Stomach (tissue), 9 donors: ENCODE results near the gene RALGDS. TPM values are rescaled to one million over a fixed set of nuclear protein-coding genes. Genes with fewer than 3 reads are reported as not detected.
A peak's percentile ranks its signal among the peaks of the same experiment; 100 is the strongest.
"Not testable (repeated sequence)": the region's sequence is repeated elsewhere in the genome, so short reads cannot be mapped to it uniquely, and the experiment has no call there.

ENCODE experiments used
- DNase-seq, 2 donors: peaks; one replicate each; pipeline versions ENCODE4 v3.0.0 to v3.0.0-alpha.2; 2013 to 2019
- H3K27ac ChIP-seq, 5 donors: fragments of 200-600 bp in 4 of 5; sonication (generic) in 4 of 5; one replicate each; pipeline ENCODE4 v1.5.1; 2013 to 2019; ENCODE audit warnings: mild to moderate bottlenecking in 1 of 5, moderate library complexity in 1 of 5
- H3K27me3 ChIP-seq, 3 donors: fragments of 200-600 bp; sonication (generic); one replicate each; pipeline ENCODE4 v1.5.1; 2017 to 2019; ENCODE audit warnings: mixed run types in 1 of 3
- H3K36me3 ChIP-seq, 4 donors: fragments of 200-600 bp; sonication (generic); 1 replicate in 3 of 4; 2 replicates in 1 of 4; pipeline ENCODE4 v1.5.1; 2016 to 2019
- H3K4me1 ChIP-seq, 4 donors: fragments of 200-600 bp; sonication (generic); one replicate each; pipeline ENCODE4 v1.5.1; 2016 to 2019
- H3K4me3 ChIP-seq, 4 donors: fragments of 200-600 bp; sonication (generic) in 3 of 4; one replicate each; pipeline ENCODE4 v1.5.1; 2016 to 2019; ENCODE audit warnings: mild to moderate bottlenecking in 1 of 4
- H3K9me3 ChIP-seq, 4 donors: fragments of 200-600 bp; sonication (generic); one replicate each; pipeline ENCODE4 v1.5.1; 2016 to 2019
- EP300 ChIP-seq: sonication (generic); formaldehyde crosslinking; IDR thresholded peaks from one replicate; pipeline ENCODE4 v1.6.1; 2017; ENCODE audit warnings: antibody characterized with exemption
- POLR2A ChIP-seq, 4 donors: fragments of 450-650 bp; IDR thresholded peaks; one replicate each; pipeline ENCODE4 v1.6.1; 2016; ENCODE audit warnings: antibody characterized with exemption in 4 of 4, control low read depth in 2 of 4, mild to moderate bottlenecking in 1 of 4, moderate library complexity in 1 of 4
- POLR2AphosphoS5 ChIP-seq, 3 donors: sonication (generic); formaldehyde crosslinking; IDR thresholded peaks; one replicate each; pipeline ENCODE4 v1.6.1; 2016; ENCODE audit warnings: antibody characterized with exemption in 3 of 3
- WGBS, 5 donors: extraction: QIAGEN DNeasy Blood & Tissue Kit in 3 of 5; methylation state at CpG; one replicate each; pipeline versions ENCODE4 v1.1.5 to v1.1.7; 2013 to 2018; 5-methylcytosine and 5-hydroxymethylcytosine counted together
- intact Hi-C: fragments of 100-400 bp; cut with DNase I; formaldehyde crosslinking; loops from one replicate; pipeline ENCODE4 v1.15.1; 2023; ENCODE audit warnings: low total_unique reads
- polyA plus RNA-seq, 3 donors: library from polyadenylated mRNA; stranded (reverse); fragments of 200-250 nt; gene quantifications; one replicate each; pipeline ENCODE4 v1.2.3, GENCODE V29; 2013
- total RNA-seq, 5 donors: library from RNA; depleted of rRNA; stranded (reverse); fragments of >200 nt; gene quantifications; one replicate each; pipeline versions ENCODE4 v1.1.0 to v1.2.3, GENCODE V29; 2014 to 2016
- TF ChIP-seq, protein P1 (sequence below), 7 experiments: fragments of 450-650 bp in 4 of 7; fragments of 200-600 bp in 3 of 7; sonication (generic) in 3 of 7; IDR thresholded peaks; one replicate each; pipeline ENCODE4 v1.5.1; 2016 to 2019; ENCODE audit warnings: antibody characterized with exemption in 7 of 7, control low read depth in 2 of 7, mild to moderate bottlenecking in 1 of 7
- donor health status: healthy with polysubstance abuse.
- donor health status: Bipolar disorder and iron deficiency.
- donor health status: healthy.

RALGDS gene
- total and polyA plus RNA-seq, 8 donors: 20.5 to 242 (median 43.6) TPM

DNA sequence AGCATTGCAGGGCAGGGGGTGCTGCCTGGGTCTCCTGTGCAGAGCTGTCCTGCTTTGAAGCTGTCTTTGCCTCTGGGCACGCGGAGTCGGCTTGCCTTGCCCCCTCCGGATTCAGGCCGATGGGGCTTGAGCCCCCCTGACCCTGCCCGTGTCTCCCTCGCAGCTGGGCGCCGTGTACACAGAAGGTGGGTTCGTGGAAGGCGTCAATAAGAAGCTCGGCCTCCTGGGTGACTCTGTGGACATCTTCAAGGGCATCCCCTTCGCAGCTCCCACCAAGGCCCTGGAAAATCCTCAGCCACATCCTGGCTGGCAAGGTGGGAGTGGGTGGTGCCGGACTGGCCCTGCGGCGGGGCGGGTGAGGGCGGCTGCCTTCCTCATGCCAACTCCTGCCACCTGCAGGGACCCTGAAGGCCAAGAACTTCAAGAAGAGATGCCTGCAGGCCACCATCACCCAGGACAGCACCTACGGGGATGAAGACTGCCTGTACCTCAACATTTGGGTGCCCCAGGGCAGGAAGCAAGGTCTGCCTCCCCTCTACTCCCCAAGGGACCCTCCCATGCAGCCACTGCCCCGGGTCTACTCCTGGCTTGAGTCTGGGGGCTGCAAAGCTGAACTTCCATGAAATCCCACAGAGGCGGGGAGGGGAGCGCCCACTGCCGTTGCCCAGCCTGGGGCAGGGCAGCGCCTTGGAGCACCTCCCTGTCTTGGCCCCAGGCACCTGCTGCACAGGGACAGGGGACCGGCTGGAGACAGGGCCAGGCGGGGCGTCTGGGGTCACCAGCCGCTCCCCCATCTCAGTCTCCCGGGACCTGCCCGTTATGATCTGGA, 56.6 kb downstream of the RALGDS start:
- Histone ChIP-seq H3K27me3 (no peaks in the 10 kb centered on the region), H3K27ac (no peak overlapping the region), H3K9me3 (no peaks in the 10 kb centered on the region), H3K36me3 (peaks cover 0 to 30% (median 11%) of the 10 kb centered on the region in 4 donors), H3K4me1 (peaks cover 0 to 5% (median 0%) of the 10 kb centered on the region in 4 donors), H3K4me3 (no peak overlapping the region)
- no peak for TF ChIP-seq POLR2AphosphoS5 (IDR thresholded peaks at IDR 0.05)
- 89 to 96% (median 93%) methylated on average over 8 to 30 of the region's 30 CpGs for WGBS, 5 donors
- intact Hi-C loops: no loop called here
- no peak for DNase-seq

DNA sequence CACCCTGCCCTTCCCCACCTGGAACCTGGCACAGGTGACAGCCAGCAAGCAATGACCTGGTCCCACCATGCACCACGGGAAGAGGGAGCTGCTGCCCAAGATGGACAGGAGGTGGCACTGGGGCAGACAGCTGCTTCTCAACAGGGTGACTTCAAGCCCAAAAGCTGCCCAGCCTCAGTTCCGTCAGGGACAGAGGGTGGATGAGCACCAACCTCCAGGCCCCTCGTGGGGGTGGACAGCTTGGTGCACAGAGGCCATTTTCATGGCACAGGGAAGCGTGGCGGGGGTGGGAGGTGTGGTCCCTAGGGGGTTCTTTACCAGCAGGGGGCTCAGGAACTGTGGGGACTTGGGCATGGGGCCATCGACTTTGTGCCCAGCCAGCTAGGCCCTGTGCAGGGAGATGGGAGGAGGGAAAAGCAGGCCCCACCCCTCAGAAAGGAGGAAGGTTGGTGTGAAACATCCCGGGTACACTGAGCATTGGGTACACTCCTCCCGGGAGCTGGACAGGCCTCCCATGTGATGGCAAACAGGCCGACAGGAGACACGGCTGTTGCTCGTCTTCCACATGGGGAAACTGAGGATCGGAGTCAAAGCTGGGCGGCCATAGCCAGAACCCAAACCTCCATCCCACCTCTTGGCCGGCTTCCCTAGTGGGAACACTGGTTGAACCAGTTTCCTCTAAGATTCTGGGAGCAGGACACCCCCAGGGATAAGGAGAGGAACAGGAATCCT, 57.4 kb downstream of the RALGDS start:
- TF ChIP-seq EP300: no peak
- no peak for TF ChIP-seq POLR2AphosphoS5 (IDR thresholded peaks at IDR 0.05)
- TF ChIP-seq, protein P1, sequence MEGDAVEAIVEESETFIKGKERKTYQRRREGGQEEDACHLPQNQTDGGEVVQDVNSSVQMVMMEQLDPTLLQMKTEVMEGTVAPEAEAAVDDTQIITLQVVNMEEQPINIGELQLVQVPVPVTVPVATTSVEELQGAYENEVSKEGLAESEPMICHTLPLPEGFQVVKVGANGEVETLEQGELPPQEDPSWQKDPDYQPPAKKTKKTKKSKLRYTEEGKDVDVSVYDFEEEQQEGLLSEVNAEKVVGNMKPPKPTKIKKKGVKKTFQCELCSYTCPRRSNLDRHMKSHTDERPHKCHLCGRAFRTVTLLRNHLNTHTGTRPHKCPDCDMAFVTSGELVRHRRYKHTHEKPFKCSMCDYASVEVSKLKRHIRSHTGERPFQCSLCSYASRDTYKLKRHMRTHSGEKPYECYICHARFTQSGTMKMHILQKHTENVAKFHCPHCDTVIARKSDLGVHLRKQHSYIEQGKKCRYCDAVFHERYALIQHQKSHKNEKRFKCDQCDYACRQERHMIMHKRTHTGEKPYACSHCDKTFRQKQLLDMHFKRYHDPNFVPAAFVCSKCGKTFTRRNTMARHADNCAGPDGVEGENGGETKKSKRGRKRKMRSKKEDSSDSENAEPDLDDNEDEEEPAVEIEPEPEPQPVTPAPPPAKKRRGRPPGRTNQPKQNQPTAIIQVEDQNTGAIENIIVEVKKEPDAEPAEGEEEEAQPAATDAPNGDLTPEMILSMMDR (IDR thresholded peaks at IDR 0.05): no peak
- no peak for TF ChIP-seq POLR2A (IDR thresholded peaks at IDR 0.05)
- WGBS, 5 donors: 77 to 83% (median 82%) methylated on average over 11 to 14 of the region's 14 CpGs
- intact Hi-C loops: no loop called here
- Histone ChIP-seq H3K4me1 (peaks cover 0 to 5% (median 0%) of the 10 kb centered on the region in 4 donors), H3K27me3 (no peaks in the 10 kb centered on the region), H3K27ac (no peak overlapping the region), H3K4me3 (no peak overlapping the region), H3K9me3 (no peaks in the 10 kb centered on the region), H3K36me3 (peaks cover 0 to 32% (median 12%) of the 10 kb centered on the region in 4 donors)
- no peak for DNase-seq

DNA sequence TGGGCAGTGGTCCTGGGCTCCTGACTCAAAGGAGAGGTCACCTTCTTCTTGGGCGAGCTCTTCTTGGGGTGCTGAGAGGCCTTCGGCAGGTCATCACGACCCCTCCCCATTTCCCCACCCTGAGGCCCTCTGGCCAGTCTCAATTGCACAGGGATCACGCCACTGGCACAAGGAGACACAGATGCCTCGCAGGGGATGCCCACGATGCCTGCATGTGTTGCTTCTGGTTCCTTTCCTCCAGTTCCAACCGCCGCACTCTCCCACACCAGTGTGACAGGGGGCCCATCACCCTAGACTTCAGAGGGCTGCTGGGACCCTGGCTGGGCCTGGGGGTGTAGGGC, 57.9 kb downstream of the RALGDS start:
- H3K36me3 ChIP-seq: peaks cover 0 to 37% (median 17%) of the 10 kb centered on the region in 4 donors
- H3K9me3 ChIP-seq: no peaks in the 10 kb centered on the region
- peaks cover 0 to 5% (median 0%) of the 10 kb centered on the region in 4 donors for H3K4me1 ChIP-seq
- WGBS, 5 donors: 65 to 94% (median 85%) methylated on average over 4 to 8 of the region's 8 CpGs
- TF ChIP-seq POLR2A (IDR thresholded peaks at IDR 0.05): no peak
- no peak for TF ChIP-seq POLR2AphosphoS5 (IDR thresholded peaks at IDR 0.05)
- DNase-seq: no peak
- H3K27me3 ChIP-seq: no peaks in the 10 kb centered on the region
- intact Hi-C loops: no loop called here
- no peak overlapping the region for H3K27ac ChIP-seq
- H3K4me3 ChIP-seq: no peak overlapping the region

GRCh38 chr9:133062569-133062968, 58.5 kb downstream of the RALGDS start:
- DNase-seq, H3K27ac ChIP-seq, H3K27me3 ChIP-seq, H3K4me3 ChIP-seq, H3K9me3 ChIP-seq, intact Hi-C loops, H3K4me1 ChIP-seq: not testable (repeated sequence)
- H3K36me3 ChIP-seq: peaks cover 3 to 37% (median 22%) of the 10 kb centered on the region in 4 donors
- WGBS, 5 donors: 58 to 80% (median 66%) methylated on average over 3 to 6 of the region's 8 CpGs

DNA sequence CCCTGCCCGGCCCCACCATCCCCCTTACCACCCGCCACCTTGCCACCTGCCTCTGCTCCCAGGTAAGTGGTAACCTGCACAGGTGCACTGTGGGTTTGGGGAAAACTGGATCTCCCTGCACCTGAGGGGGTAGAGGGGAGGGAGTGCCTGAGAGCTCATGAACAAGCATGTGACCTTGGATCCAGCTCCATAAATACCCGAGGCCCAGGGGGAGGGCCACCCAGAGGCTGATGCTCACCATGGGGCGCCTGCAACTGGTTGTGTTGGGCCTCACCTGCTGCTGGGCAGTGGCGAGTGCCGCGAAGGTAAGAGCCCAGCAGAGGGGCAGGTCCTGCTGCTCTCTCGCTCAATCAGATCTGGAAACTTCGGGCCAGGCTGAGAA, 59.3 kb downstream of the RALGDS start, which contains the start of gene CEL:
Gene CEL (plus strand): TSS at position 218 of the 382 bp plus-strand sequence. CDS start 22 bp downstream, at position 240.
- DNase-seq: peak in 1 of 2 donors; percentile 59
- WGBS, 5 donors: 40 to 80% (median 48%) methylated on average over 1 to 2 of the region's 9 CpGs
- H3K36me3 ChIP-seq: peaks cover 11 to 41% (median 29%) of the 10 kb centered on the region in 4 donors
- H3K9me3 ChIP-seq, H3K4me3 ChIP-seq, H3K27ac ChIP-seq, intact Hi-C loops, H3K4me1 ChIP-seq, H3K27me3 ChIP-seq: not testable (repeated sequence)

DNA sequence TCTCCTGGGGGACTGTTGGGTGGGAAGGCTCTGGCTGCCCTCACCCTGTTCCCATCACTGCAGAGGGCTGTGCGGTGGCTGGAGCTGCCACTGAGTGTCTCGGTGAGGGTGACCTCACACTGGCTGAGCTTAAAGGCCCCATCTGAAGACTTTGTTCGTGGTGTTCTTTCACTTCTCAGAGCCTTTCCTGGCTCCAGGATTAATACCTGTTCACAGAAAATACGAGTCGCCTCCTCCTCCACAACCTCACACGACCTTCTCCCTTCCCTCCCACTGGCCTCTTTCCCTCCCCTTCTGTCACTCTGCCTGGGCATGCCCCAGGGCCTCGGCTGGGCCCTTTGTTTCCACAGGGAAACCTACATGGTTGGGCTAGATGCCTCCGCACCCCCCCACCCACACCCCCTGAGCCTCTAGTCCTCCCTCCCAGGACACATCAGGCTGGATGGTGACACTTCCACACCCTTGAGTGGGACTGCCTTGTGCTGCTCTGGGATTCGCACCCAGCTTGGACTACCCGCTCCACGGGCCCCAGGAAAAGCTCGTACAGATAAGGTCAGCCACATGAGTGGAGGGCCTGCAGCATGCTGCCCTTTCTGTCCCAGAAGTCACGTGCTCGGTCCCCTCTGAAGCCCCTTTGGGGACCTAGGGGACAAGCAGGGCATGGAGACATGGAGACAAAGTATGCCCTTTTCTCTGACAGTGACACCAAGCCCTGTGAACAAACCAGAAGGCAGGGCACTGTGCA, 59.8 kb downstream of the RALGDS start:
- H3K4me3 ChIP-seq, H3K9me3 ChIP-seq, H3K27ac ChIP-seq, DNase-seq, H3K4me1 ChIP-seq, H3K27me3 ChIP-seq, intact Hi-C loops: not testable (repeated sequence)
- 52 to 61% (median 58%) methylated on average over 11 to 14 of the region's 14 CpGs for WGBS, 5 donors
- H3K36me3 ChIP-seq: peaks cover 16 to 41% (median 32%) of the 10 kb centered on the region in 4 donors
